Fibroblast of skin of back (primary cell): Measurements from ENCODE around the gene ZNF580.

Experiments used
- DNase-seq: peaks from one replicate; pipeline ENCODE4 v3.0.0-alpha.2; 2013

ZNF580 gene

DNA sequence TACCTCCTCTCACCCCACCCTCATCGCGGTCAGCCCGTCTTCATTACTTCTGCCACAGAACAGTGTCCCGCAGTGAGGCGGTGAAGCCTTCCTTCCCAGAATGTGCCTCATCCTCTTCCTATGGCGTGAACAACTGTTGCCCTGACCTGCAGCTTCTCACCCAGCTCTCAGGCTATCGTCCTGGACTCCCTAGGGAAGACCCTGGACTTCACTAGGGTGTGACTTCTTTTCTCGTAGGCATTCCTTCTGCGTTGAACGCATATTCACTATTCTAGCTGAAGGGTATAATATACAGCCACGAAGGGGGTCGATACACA lies 34.4 kb upstream of the ZNF580 start:
- no peak for DNase-seq

DNA sequence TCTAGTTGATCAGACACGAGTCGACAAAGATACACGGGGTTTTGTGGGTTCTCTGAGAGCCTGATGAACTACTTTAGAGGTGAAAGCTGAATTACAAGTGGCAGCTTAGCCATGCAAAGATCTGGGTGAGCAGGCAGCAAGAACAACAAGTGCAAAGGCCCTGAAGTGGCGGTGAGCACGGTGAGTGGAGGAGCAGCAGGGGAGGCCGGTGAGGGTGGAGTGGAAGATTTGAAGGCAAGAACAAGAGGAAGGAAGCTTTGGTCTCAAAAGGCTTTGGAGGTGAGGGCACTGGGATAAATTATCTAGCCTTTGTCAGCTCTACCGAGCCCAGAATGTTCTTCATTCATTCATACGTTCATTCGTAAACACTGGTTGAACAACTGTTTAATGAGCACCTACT lies 34.0 kb upstream of the ZNF580 start:
- no peak for DNase-seq

DNA sequence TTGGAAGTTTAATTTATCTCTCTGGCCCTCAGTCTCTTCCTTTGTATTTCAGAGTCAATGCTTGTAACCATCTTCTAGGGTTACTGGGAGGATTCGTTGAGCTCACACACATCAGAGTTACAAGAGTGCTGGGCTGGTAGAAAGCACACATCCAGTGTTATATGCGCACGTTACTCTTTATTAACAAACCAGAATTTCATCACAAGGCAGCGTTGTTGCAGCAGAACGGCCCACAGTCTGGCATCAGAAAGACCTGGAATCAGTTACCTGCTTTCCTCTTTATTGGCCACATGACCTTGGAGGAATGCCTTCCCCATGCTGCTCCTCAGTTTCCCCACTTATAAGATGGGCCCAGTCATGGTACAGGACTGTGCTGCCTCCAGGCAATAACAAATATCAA lies 31.5 kb upstream of the ZNF580 start:
- no peak for DNase-seq

DNA sequence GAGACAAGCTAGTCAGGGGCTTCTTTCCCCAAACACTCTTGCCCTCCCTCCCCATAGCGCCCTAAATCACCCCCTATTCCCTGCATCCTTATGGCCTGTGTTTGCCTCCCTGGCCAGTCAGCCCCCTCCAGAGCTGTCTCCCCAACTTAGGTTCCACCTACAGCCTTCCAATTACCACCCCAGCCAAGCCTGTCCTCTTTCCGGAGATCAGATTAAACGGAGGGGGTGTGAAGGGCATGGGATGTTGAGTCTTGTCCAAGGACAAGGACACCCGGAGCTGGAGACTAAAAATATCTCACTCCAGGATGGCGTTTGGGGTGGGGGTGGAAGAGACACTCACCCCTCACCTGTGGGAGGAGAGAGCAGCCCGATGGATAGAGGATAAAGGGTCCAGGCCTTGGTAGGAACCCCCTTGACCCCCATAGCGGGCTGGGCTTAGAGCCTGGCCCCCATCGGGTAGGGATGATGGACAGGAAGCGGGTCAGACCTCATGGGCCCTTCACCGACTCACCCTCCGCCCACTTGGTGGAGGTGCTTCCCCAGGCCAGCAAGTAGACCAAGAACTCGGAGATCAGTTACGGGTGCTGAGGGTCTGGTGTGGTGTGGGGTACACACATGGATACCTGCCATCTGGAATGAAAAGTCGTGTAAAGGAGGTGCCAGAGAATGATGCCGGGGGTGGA lies 29.4 kb upstream of the ZNF580 start:
- no peak for DNase-seq

DNA sequence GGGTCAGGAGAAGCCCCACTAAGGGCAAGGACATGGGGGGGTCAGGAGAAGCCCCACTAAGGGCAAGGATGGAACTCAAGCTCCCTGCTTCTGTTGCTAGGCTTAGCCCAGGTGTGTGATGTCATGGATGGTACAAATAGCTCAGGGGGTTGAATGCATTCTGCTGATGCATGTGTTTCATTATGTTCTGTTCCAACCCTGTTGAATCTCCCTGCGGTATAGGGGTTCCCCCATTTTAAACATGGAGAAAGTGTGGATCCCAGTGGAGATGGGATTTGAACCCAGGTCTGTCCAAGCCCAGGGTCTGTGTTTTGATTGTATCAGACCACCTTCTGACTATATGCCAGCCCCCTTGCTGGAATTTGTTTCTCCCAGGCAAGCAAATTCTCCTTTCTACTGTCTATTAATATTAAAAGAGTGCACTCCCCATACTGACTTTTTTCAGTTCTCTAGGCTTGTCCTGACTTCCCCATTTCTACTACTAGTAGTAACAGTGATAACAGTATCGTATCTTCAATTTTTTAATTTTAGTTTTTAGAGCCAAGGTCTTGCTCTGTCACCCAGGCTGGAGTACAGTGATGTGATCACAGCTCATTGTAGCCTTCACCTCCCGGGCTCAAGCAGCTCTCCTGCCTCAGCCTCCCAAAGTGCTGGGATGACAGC lies 28.7 kb upstream of the ZNF580 start:
- no peak for DNase-seq

DNA sequence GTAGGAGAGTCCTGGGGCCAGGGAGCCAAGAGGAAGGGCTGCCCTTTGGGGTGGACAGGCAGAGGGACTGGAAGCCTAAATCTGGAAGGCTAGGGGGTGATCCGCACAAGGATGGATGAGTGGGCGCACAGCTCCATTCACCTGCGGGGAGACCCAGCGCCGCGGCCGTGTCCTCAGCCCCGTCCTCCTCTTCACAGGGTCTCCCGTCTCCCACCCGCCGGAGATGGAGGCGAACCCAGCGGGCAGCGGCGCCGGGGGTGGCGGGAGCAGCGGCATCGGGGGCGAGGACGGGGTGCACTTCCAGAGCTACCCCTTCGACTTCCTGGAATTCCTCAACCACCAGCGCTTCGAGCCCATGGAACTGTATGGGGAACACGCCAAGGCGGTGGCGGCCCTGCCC lies 27.4 kb upstream of the ZNF580 start:
- DNase-seq, result no peak

DNA sequence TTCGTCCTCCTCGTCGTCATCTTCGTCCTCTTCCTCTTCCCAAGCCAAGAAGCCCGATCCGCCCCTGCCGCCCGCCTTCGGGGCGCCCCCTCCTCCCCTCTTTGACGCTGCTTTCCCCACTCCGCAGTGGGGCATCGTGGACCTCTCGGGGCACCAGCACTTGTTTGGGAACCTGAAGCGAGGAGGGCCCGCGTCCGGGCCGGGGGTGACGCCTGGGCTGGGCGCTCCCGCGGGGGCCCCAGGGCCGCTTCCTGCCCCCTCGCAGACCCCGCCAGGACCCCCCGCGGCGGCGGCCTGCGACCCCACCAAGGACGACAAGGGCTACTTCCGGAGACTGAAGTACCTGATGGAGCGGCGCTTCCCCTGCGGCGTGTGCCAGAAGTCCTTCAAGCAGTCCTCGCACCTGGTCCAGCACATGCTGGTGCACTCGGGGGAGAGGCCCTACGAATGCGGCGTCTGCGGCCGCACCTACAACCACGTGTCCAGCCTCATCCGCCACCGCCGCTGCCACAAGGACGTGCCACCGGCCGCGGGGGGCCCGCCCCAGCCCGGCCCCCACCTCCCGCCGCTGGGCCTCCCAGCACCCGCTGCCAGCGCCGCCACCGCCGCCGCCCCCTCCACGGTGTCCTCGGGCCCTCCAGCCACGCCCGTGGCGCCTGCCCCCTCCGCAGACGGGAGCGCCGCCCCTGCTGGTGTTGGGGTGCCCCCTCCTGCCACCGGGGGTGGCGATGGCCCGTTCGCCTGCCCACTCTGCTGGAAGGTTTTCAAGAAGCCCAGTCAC lies 26.7 kb upstream of the ZNF580 start:
- no peak for DNase-seq

DNA sequence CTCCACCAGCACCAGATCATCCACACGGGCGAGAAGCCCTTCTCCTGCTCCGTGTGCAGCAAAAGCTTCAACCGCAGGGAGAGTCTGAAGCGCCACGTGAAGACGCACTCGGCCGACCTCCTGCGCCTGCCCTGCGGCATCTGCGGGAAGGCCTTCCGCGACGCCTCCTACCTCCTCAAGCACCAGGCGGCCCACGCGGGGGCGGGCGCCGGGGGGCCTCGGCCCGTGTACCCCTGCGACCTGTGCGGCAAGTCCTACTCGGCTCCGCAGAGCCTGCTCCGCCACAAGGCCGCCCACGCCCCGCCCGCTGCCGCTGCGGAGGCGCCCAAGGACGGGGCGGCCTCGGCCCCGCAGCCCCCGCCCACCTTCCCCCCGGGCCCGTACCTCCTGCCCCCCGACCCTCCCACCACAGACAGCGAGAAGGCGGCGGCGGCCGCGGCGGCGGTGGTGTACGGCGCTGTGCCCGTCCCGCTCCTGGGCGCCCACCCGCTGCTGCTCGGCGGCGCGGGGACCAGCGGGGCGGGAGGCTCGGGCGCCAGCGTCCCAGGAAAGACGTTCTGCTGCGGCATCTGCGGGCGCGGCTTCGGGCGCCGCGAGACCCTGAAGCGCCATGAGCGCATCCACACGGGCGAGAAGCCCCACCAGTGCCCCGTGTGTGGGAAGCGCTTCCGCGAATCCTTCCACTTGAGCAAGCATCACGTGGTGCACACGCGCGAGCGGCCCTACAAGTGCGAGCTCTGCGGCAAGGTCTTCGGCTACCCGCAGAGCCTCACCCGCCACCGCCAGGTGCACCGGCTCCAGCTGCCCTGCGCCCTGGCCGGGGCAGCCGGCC lies 25.9 kb upstream of the ZNF580 start:
- no peak for DNase-seq

DNA sequence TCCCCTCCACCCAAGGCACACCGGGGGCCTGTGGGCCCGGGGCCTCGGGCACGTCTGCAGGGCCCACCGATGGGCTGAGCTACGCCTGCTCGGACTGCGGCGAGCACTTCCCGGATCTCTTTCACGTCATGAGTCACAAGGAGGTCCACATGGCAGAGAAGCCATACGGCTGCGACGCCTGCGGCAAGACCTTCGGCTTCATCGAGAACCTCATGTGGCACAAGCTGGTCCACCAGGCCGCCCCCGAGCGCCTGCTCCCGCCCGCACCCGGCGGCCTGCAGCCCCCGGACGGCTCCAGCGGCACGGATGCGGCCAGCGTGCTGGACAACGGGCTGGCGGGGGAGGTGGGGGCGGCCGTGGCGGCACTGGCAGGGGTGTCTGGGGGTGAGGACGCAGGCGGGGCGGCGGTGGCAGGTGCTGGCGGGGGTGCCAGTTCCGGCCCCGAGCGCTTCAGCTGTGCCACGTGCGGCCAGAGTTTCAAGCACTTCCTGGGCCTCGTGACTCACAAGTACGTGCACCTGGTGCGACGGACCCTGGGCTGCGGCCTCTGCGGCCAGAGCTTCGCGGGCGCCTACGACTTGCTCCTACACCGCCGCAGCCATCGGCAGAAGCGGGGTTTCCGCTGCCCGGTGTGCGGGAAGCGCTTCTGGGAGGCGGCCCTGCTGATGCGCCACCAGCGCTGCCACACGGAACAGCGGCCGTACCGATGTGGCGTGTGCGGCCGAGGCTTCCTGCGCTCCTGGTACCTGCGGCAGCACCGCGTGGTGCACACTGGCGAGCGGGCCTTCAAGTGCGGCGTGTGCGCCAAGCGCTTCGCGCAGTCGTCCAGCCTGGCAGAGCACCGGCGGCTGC lies 25.0 kb upstream of the ZNF580 start:
- DNase-seq, result no peak

DNA sequence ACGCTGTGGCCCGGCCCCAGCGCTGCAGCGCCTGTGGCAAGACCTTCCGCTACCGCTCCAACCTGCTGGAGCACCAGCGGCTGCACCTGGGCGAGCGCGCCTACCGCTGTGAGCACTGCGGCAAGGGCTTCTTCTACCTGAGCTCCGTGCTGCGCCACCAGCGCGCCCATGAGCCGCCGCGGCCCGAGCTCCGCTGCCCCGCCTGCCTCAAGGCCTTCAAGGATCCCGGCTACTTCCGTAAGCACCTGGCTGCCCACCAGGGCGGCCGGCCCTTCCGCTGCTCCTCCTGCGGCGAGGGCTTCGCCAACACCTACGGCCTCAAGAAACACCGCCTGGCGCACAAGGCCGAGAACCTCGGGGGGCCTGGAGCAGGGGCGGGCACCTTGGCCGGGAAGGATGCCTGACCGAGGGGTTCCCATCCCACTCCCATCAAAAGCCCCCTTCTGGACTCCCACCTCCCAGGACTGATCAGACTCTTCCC lies 24.4 kb upstream of the ZNF580 start:
- no peak for DNase-seq

DNA sequence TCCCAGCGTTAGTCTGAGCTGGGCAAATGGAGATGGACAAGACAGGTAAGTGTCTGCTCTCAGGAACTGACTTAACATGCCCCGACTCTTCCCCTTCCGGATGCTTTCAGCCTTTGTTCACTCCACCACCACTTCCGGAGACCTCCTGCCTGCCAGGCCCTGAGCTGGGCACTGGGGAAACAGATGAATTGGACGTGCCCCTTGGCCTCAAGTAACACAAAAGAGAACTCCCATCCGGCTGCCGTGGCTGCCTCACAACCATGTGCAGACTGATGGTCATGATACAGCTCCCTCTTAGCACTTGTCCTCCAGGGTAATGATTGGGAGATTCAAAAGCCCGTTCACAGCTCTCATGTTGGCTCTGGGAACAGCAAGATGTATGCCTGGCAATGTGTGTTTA lies 23.4 kb upstream of the ZNF580 start:
- DNase-seq, result no peak

DNA sequence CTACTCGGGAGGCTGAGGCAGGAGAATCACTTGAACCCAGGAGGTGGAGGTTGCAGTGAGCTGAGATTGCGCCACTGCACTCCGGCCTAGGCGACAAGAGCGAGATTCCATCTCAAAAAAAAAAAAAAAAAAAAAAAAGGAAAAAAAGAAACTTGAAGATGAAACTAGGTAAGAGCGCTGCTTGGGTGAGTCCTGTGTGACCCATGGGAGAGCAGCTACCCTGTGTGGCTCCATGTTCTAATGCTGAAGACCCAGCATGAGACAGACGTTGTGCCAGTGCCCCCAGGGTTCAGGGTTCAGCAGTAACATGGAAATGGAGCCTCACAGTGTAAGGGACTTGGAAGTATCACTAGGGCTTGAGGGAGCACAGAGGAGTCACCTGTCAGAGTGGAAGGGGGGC lies 22.4 kb upstream of the ZNF580 start:
- DNase-seq, result no peak

DNA sequence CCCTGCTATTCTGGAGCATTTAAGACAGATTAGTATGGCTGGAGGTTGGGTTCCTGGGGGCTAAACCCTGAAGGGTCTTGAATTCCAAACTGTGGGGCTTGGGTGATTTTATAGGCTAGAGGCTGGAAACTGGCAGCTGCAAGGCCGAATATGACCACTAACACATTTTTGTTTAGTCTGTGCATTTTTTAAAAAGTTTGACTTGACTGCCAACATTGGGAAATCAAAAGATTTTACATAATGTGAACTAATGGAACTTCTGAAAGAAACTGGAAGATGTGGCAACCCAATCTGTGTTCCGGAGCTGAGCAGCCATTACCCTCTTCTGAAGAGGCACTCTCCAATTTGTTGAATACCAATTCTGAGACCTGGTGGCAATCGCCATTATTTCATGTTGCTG lies 21.5 kb upstream of the ZNF580 start:
- no peak for DNase-seq

DNA sequence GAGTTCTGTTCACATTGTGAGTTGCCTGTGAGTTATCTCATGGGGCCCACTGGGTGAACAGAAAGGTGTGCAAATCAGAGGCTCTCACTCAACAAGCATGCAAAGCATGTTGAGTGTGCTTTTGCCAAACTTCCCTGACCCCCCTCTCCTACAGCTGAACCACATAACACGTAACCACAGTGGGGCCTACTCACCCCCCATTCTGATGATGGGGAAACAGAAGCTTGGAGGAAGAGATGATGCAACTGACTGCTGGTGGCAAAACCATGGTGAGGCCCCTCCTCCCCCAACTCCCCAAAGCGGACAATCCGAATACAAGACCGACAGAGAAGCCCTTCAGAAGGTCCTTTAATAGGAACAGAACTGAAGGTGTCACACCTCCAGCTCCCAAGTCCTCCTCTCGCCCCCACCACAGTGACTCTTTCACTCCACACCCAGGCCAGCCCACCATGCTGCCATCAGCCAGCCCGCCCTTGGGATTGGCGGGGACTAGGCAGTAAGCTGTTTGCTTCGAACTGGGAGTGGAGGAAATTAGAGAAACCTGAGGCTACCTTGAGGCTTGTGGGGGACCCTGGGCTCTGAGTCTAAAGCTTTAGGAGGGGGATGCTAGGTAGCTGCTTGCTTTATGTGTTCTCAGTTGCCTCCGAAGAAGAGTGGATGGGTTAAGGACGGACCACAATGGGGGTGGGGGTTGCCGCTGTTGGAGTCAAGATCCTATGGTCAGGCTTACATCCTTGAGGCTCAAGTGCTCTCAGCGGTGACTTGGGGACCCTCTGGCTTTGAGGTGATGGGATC lies 20.2 kb upstream of the ZNF580 start:
- DNase-seq, result no peak

DNA sequence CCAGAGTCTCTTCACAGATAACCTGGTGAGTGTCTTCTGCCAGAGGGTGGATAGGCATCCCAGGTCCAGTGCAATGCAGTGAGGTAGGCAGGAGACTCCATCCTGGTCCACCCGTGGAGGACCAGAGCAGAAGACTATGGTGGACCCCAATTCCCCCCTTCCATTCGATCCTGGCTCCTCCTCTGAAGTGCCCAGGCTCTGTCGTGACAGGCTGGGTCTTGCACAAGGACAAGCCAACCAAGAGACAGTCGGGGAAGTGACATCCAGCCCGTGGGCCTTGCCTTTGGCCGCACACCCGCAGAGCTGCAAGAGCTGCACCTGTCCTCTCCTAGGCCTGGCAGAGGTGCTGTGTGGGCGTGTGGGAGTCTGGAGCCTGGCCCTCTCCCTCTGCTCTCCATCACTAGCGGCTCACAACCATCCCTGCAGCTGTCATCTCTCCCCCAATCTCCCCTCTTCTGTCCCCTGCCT lies 19.6 kb upstream of the ZNF580 start:
- no peak for DNase-seq

DNA sequence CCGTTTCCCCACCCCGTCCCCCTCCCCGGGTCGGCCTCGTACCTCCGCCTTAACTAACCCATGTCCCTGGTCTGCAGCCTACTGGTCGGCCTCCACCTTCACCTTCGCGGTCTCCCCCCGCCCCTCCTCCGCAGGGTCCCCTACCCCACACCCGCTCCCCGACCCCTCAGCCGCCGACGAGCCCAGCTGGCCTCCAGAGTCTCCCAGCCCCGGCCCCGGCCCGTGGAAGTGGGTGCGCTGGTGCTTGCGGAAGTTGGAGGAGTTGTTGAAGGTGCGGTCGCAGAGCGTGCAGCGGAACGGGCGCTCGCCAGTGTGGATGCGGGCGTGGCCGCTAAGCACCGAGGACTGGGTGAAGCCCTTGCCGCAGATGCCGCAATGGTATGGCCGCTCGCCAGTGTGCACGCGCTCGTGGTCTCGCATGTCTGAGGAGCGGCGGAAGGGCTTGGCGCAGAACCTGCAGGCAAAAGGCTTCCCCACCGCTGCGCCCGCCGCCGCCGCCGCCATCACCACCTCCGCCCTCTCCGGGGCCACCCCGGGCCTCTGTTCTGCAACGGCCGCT lies 19.1 kb upstream of the ZNF580 start:
- no peak for DNase-seq

DNA sequence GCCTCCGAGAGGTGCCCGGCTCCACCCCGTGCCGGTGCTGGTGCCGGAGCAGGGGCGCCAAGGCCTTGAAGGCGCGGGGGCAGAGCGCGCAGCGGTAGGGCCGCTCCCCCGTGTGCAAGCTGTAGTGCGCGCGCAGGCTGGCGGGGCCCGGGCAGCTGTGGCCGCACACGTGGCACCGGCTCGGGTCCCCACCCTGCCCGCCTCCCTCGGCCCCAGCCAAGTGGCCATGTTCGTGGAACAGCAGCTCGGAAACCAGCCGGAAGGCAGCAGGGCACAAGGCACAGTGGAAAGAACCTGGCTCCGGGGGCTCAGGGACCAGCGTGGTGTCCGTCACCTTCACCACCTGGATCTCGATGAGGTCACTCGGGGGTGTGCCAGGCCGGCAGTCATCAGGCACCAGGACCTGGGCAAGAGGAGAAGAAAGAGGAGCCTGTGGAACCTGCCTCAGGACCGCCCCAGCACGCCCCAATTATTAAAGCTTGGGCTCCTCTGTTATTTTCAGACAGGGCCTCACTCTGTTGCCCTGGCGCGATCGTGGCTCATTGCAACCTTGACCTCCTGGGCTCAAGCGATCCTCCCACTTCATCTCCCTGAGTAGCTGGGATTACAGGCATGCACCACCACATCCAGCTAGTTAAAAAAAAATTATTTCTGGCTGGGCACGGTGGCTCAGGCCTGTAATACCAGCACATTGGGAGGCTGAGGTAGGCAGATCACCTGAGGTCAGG lies 18.4 kb upstream of the ZNF580 start:
- DNase-seq, result no peak

DNA sequence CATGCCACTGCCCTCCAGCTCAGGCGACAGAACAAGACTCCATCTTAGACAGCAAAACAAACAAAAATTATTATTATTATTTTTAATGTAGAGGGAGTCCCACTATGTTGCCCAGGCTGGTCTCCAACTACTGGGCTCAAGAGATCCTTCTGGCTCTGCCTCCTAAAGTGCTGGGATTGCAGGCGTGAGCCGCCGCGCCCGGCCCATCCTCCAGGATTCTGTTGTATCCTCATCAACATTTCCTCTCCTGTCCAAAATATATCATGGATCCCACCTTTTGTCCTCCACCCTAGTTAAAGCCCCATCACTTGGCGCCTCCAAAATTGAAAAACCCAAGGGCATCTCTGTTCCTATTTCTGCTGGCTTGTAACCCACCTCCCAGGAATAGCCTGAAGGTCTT lies 17.7 kb upstream of the ZNF580 start:
- no peak for DNase-seq

DNA sequence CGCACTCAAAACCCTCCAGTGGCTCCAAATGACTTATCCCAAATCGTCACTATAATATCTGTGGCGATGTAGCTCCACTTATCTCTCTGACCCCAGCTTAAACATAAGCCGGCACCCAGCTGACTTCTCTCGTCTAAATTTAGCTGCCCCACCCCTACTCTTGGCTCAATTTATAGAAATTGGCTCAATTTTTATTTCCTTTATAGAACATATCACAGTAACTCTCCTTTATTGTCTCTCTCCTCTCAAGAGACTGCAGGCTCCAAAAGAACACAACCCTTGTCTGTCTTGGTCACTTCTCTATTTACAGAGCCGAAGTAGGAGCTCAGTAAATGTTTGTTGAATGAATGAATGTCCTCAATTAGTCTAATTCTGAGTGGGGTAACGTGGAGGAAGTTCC lies 17.2 kb upstream of the ZNF580 start:
- no peak for DNase-seq
